ENCODE measurements around the gene GP5. TPM values are rescaled to one million over a fixed set of nuclear protein-coding genes. Genes with fewer than 3 reads are reported as not detected.

GP5 gene
- total RNA-seq, 2 donors from 2014 or later = not detected

DNA sequence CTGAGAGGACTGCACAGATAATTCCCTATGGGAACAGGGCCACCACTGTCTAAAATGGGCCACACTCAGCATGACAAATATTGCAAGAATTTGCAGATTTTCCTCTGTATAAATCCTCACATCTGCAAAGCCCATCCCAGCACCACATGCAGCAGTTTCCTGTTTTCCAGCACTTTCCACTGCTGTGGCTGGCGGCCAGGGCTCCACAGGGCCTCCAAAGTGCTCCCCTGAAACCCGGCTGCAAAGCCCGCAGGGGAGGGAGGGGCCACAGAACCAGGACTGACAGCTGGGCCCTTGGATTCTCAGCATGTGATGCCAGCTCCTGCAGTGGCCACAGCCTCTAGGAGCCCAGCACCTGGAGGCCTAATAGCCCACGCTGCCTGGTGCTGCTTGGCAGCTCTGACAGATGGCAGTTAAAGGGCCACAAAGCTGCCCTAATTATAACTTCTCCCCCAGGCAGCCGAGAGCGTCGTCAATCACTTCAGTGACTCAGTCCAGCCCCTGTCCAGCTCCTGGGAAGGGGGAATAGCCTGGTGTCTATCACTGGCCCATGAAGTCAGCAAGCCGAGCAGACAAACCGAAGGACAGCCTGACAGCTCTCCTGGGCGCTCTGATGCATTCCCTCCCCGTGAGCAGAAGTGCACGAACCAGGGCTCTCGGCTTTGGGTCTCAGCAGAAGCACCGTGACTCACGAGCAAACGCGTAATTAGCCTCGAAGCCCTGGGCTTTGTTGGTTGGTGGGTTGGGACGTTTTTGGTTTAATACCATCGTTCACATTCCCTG is 34.2 kb downstream of the GP5 start:
- H3K27me3 ChIP-seq = no peaks in the 10 kb centered on the region
- DNase-seq = peak in 3 of 4 donors; percentile 18 to 31 (median 22)
- no peak overlapping the region for H3K27ac ChIP-seq
- TF ChIP-seq, protein P1, sequence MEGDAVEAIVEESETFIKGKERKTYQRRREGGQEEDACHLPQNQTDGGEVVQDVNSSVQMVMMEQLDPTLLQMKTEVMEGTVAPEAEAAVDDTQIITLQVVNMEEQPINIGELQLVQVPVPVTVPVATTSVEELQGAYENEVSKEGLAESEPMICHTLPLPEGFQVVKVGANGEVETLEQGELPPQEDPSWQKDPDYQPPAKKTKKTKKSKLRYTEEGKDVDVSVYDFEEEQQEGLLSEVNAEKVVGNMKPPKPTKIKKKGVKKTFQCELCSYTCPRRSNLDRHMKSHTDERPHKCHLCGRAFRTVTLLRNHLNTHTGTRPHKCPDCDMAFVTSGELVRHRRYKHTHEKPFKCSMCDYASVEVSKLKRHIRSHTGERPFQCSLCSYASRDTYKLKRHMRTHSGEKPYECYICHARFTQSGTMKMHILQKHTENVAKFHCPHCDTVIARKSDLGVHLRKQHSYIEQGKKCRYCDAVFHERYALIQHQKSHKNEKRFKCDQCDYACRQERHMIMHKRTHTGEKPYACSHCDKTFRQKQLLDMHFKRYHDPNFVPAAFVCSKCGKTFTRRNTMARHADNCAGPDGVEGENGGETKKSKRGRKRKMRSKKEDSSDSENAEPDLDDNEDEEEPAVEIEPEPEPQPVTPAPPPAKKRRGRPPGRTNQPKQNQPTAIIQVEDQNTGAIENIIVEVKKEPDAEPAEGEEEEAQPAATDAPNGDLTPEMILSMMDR (IDR thresholded peaks at IDR 0.05) = no peak
- peak; percentile 41 for ATAC-seq
- no peaks in the 10 kb centered on the region for H3K36me3 ChIP-seq (replicated peaks in 1 of 2; ENCODE audit: insufficient read depth in 1 of 2, low read depth in 2 of 2)
- intact Hi-C loops (cut with DNase I) = no loop called here
- 43 to 70% methylated on average over 10 to 20 of the region's 20 CpGs for WGBS, 2 donors
- H3K9me3 ChIP-seq = no peaks in the 10 kb centered on the region
- peaks cover 4% of the 10 kb centered on the region for H3K4me1 ChIP-seq
- H3K4me3 ChIP-seq = no peak overlapping the region

DNA sequence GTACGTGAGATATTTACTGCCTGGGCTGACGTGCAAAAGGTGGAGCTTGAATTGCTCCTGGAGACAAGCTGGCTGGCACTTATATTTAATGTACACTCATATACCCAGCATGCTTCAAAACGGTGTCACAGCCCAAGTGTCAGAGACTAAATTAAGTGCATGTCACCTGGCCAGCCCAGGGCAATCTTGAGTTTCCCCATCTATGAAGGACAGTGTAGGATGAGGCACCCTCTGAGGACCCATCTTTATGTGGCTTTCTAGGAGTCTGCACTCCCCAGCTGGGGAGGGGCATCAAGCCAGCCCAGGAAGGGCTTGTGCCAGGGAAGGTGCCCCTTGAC is 34.8 kb downstream of the GP5 start:
- no peak overlapping the region for H3K4me3 ChIP-seq
- ATAC-seq = no peak
- H3K4me1 ChIP-seq = peaks cover 4% of the 10 kb centered on the region

DNA sequence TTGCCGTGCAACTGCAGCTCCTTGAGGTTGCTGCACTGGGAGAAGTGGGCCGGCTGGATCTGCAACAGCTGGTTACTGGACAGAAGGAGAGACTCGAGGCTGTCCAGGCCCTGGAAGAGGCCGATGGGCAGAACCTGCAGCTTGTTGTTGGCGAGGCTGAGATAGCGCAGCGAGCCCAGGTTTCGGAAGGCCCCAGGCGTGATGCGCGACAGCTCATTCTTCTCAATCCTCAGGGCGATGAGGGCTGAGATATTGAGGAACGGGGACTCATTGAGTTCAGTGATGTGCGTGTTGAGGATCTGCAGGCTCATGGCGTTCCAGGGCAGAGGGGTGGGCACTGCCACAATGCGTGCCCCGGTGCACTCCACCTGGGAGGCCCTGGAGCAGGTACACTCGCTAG is 38.5 kb downstream of the GP5 start:
- 78 to 86% methylated on average over 6 to 18 of the region's 18 CpGs for WGBS, 2 donors
- intact Hi-C loops (cut with DNase I) = no loop called here
- no peak overlapping the region for H3K4me3 ChIP-seq
- ATAC-seq (no peak), DNase-seq (no peak)
- H3K27me3 ChIP-seq = no peaks in the 10 kb centered on the region
- TF ChIP-seq, protein P1 (IDR thresholded peaks at IDR 0.05) = no peak
- TF ChIP-seq POLR2A (IDR thresholded peaks at IDR 0.05) = no peak
- no peaks in the 10 kb centered on the region for H3K9me3 ChIP-seq
- H3K27ac ChIP-seq = no peak overlapping the region
- no peaks in the 10 kb centered on the region for H3K36me3 ChIP-seq (replicated peaks in 1 of 2; ENCODE audit: insufficient read depth in 1 of 2, low read depth in 2 of 2)
- H3K4me1 ChIP-seq = peaks cover 4% of the 10 kb centered on the region

More for the DNA sequence above, 34.8 kb downstream of the GP5 start:
- no peaks in the 10 kb centered on the region for H3K9me3 ChIP-seq
- 53 to 59% methylated on average over 3 of the region's 3 CpGs for WGBS, 2 donors
- intact Hi-C loops (cut with DNase I) = no loop called here
- no peak for DNase-seq
- H3K27me3 ChIP-seq = no peaks in the 10 kb centered on the region
- no peak overlapping the region for H3K27ac ChIP-seq
- no peak for TF ChIP-seq POLR2A (IDR thresholded peaks at IDR 0.05)
- H3K36me3 ChIP-seq (replicated peaks in 1 of 2; ENCODE audit: insufficient read depth in 1 of 2, low read depth in 2 of 2) = no peaks in the 10 kb centered on the region

DNA sequence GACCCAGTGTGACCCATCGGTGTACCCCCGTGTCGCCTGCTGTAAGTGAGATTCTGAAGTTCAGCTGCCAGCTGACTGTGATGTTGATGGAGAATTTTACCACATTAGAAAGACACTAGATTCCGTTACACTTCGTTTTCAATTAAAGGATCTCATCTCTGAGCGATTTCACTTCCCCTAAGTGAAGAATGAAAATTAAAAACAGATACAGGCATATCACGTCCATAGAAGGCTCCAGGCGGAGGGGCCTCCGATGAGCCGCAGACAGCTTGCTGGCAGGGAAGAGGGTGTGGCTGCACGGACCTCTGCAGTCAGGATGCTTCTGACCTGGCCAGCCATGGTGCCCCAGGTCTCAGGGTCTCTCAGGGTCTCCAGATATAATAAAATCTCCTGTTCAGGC is 41.4 kb downstream of the GP5 start:
- H3K27ac ChIP-seq = no peak overlapping the region
- no peaks in the 10 kb centered on the region for H3K36me3 ChIP-seq (replicated peaks in 1 of 2; ENCODE audit: insufficient read depth in 1 of 2, low read depth in 2 of 2)
- no peaks in the 10 kb centered on the region for H3K27me3 ChIP-seq
- intact Hi-C loops (cut with DNase I) = no loop called here
- no peak for ATAC-seq
- H3K9me3 ChIP-seq = no peaks in the 10 kb centered on the region
- no peaks in the 10 kb centered on the region for H3K4me1 ChIP-seq
- H3K4me3 ChIP-seq = no peak overlapping the region
- DNase-seq = no peak
- WGBS, 2 donors = 81 to 87% methylated on average over 11 of the region's 11 CpGs
- TF ChIP-seq POLR2A (IDR thresholded peaks at IDR 0.05) = no peak
- TF ChIP-seq, protein P1 (IDR thresholded peaks at IDR 0.05) = no peak

DNA sequence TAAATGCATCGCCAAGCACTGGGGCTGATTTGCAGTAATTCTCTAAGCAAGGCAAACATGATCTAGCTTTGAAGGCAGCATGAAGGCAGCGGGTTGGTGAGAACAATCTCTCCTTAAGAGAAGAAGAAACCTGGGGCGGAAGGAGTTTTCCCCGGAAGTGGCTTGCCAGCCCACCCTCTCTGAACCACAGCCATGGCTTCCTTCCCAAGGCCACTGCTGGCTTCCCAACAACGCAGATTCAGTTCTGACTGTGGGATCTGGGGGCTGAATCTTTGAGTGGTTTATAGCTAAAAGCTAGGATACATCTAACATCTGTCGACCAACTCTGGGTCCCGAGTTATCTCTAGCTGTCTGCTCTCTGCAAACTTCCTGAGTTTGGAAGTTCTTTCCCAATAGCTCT is 43.7 kb downstream of the GP5 start:
- TF ChIP-seq POLR2A (IDR thresholded peaks at IDR 0.05) = no peak
- TF ChIP-seq, protein P1 (IDR thresholded peaks at IDR 0.05) = no peak
- intact Hi-C loops (cut with DNase I) = no loop called here
- Histone ChIP-seq H3K36me3 (replicated peaks in 1 of 2; ENCODE audit: insufficient read depth in 1 of 2, low read depth in 2 of 2) (no peaks in the 10 kb centered on the region), H3K9me3 (no peaks in the 10 kb centered on the region), H3K27ac (no peak overlapping the region), H3K4me1 (no peaks in the 10 kb centered on the region), H3K27me3 (no peaks in the 10 kb centered on the region), H3K4me3 (no peak overlapping the region)
- WGBS, 2 donors = 52 to 65% methylated on average over 7 of the region's 7 CpGs
- no peak for DNase-seq
- no peak for ATAC-seq

Data from body of pancreas (tissue), 4 donors.